NK-92 (cell line): ENCODE results near the gene ORM1.

Experiments used
- DNase-seq: peaks from one replicate; lab custom pipeline; 2025; ENCODE audit not compliant: unreplicated experiment; lab: John Stamatoyannopoulos, UW

The ORM1 gene

GRCh38 chr9:114361542-114361941 lies 38.6 kb downstream of the ORM1 start:
- DNase-seq, result no peak

DNA sequence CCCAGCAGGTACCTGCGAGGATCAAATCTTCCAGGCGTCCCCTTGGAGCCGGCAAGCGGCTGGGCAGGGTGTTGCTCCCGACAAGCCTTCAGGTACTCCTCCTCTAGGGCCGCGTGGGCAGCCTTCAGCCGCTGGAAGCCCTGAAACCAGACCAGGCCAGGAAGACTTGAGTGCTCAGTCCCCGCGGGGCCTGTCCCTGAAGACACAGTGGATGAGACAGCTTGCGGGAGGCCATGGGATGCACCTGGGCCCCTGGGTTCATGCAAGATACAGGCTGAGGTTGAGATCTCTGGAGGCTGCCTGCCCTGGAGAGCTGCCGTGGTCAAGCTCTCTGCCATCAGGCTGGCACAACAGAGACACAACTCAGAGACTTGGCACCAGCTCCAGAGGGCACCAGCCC lies 39.5 kb downstream of the ORM1 start:
- DNase-seq, result no peak

DNA sequence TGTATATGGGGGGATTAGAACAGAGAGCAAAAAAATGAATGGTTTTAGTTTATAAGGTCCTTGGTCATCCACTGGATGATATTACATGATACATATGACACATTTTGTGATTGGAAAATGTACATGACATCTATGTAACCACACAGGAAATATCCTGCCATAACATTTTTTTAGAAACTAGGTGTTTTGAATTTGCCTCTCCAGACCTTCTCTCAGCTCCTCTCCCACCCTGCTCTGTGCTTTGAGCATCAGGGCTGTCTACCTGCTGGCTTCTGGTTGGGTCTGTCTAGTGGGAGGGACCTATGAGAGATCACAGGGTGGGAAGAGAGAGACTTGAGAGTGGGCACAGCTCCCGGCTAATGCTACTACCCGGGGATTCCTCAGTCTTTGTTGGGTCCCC lies 40.5 kb downstream of the ORM1 start:
- no peak for DNase-seq

GRCh38 chr9:114364134-114365041 lies 41.5 kb downstream of the ORM1 start:
- no peak for DNase-seq

GRCh38 chr9:114365194-114365593 lies 42.3 kb downstream of the ORM1 start:
- no peak for DNase-seq

- DNase-seq, result no peak
These were observed 43.6 kb downstream of the ORM1 start for GRCh38 chr9:114366334-114367128.

GRCh38 chr9:114367366-114367765 lies 44.5 kb downstream of the ORM1 start:
- no peak for DNase-seq

GRCh38 chr9:114367772-114368569 lies 45.1 kb downstream of the ORM1 start:
- no peak for DNase-seq

DNA sequence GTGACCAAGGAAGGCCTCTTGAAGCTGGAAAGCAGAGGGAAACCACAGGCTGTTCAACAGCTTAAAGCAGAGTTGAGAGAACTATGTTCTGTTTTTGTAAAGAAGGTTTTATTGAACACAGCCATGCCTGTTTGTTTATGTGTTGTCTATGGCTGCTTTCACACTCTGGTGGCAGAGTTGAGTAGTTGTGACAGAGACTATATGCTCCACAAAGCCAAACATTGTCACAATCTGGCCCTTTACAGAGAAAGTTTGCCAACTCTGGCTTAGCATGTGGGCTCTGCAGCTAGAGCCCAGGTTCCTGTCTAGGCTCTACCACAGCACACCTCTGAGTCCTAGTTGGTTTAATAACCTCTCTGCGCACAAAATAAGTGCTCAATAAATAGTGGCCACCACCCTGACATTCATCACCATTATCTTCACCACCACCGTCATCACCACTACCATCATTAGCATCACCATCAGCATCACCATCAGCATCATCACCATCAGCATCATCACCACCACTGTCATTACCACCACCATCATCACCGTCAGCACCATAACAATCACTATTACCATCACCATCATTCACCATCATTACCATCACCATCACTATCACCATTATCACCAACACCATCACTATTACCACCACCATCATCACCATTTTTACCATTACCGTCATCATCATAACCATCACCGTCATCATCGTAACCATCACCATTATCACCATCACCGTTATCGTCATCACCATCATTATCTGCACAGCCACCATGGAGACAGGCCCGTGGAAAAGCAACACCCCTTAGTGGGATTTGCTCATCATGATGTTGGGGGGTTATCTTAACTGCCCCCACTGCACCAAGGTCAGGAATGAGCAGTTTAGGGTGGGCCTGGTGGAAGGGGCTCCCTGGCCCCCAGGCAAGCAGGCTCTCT lies 46.6 kb downstream of the ORM1 start:
- no peak for DNase-seq

DNA sequence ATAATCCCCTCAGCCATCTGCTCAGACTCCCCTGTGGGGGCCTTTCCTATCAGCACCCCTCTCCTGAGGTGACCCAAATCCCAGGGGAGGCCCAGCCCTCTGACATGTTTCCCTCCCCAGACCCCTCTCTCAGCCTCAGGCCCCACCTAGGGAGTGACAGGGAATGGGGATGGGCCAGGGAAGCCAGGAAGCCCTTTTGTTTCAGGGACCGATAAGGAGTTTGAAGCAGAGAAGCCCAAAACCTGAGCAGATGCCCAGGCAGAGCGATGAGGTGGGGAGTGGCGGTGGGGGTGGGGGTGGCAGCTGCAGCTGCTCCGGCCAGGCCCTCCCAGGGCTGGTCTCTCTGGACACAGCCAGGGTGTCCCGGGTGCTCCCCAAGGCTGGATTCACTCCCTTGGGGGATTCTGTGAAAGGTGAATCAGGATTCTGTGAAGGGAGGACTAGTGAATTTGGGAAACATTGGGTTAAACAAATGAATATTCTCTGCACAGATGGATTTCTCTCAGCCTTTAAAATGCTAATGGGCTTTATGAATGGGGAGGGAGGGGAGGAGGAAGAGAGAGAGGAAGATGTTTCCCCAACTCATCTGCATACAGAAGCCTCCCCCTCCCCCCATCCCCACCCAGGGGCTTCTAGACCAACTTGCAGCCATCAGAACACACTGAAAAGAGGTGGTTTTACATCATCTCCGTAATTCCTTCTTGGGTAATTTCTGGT lies 47.5 kb downstream of the ORM1 start:
- DNase-seq, result no peak

- no peak for DNase-seq
These were observed 48.0 kb downstream of the ORM1 start for GRCh38 chr9:114370968-114371320.

DNA sequence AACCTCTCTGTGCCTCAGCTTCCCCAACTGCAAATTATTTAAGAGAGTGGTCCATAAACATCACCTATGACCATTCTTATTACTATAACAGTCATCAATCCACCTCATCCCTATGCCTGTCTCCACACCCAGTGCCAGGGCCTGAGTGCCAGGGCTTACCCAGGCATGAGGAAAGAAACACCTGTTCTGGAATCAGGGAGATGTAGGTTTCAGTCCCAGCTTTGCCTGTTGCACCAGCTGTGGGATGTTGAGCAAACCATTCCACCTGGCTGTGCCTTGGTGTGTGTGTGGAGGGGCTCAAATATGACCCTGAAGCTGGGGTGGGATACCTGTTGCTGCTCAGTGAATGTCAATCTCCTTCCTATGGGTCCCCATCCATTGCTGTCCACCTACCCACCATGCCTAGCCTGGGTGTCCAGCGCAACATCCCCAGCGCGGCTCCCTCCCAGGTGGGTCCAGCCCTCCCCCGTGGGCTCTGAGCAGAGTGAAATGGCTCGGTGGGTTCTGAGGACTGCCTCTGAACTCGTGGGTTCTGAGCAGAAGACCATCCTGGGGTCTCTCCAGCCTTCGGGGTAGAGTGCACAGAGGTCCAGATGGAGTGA lies 48.5 kb downstream of the ORM1 start:
- no peak for DNase-seq

- DNase-seq, result no peak
These were observed 49.3 kb downstream of the ORM1 start for GRCh38 chr9:114371973-114372917.

DNA sequence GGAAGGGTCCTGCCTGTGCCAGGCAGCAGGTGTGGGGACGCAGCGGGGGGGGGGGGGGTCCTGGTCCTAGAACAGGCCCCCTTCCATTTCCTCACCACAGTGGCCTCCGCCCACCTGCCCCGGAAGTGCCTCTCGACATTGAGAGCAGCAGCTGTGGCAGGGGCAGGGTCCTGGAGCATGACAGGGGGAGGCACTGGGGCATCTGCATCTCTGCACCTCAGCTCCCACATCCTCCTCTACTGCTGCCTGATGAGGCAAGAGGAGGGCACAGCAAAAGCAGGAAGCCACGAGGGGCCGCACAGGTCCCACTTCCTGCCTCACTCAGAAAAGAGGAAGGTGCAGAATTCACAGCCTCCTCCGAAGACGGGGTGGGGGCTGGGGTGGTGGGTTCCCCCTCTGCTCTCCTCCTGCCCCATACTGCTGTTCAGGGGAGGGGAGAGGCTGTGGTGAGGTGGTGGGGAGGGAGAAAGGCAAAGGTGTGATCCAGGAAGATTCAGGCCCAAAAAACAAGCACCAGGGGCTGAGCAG lies 50.1 kb downstream of the ORM1 start:
- DNase-seq, result peak; percentile 40

- DNase-seq, result no peak
These were observed 51.2 kb downstream of the ORM1 start for GRCh38 chr9:114373960-114374730.

GRCh38 chr9:114374936-114375335 lies 52.0 kb downstream of the ORM1 start:
- no peak for DNase-seq
